ACC112 (cell line): ENCODE measurements around the gene PPFIA1.
"Not testable (repeated sequence)": the region's sequence is repeated elsewhere in the genome, so short reads cannot be mapped to it uniquely, and the experiment has no call there.

Experiments used
- H2AFZ ChIP-seq: fragments of 200-600 bp; sonication (generic); one replicate; pipeline ENCODE4 v1.6.0; 2017; ENCODE audit warnings: antibody characterized with exemption, low read length; ENCODE audit not compliant: unreplicated experiment
- H3K27ac ChIP-seq: fragments of 200-600 bp; sonication (generic); 2 replicates; pipeline ENCODE4 v1.5.1; 2014; ENCODE audit warnings: low read depth, mild to moderate bottlenecking, antibody characterized with exemption, low read length, moderate library complexity
- H3K27me3 ChIP-seq: fragments of 200-600 bp; sonication (generic); 2 replicates; pipeline ENCODE4 v1.6.1; 2014; ENCODE audit warnings: mild to moderate bottlenecking, antibody characterized with exemption, low read length, moderate library complexity, mixed read lengths; ENCODE audit not compliant: insufficient read depth
- H3K36me3 ChIP-seq: fragments of 200-600 bp; sonication (generic); 2 replicates; pipeline ENCODE4 v1.6.1; 2016; ENCODE audit warnings: mild to moderate bottlenecking, antibody characterized with exemption, low read length, moderate library complexity, mixed read lengths; ENCODE audit not compliant: insufficient read depth
- H3K4me1 ChIP-seq: fragments of 200-600 bp; sonication (generic); one replicate; pipeline ENCODE4 v1.6.1; 2016; ENCODE audit warnings: low read length, mixed read lengths; ENCODE audit not compliant: insufficient read depth, unreplicated experiment, control insufficient read depth
- H3K4me3 ChIP-seq: fragments of 200-600 bp; sonication (generic); 2 replicates; pipeline ENCODE4 v1.5.1; 2014; ENCODE audit warnings: mild to moderate bottlenecking, low read depth, low read length
- H3K79me2 ChIP-seq: fragments of 200-600 bp; sonication (generic); one replicate; pipeline ENCODE4 v1.6.0; 2016; ENCODE audit warnings: low read length; ENCODE audit not compliant: control insufficient read depth, unreplicated experiment, insufficient read depth

PPFIA1 gene

GRCh38 chr11:70402685-70403084 lies 132.2 kb downstream of the PPFIA1 start:
- Histone ChIP-seq H2AFZ (no peak overlapping the region), H3K4me1 (peaks cover 21% of the 10 kb centered on the region), H3K27ac (no peak overlapping the region), H3K79me2 (peaks cover 82% of the 10 kb centered on the region), H3K4me3 (no peak overlapping the region), H3K36me3 (peaks cover 14% of the 10 kb centered on the region), H3K27me3 (no peaks in the 10 kb centered on the region)

- Histone ChIP-seq H3K79me2 (peaks cover 67% of the 10 kb centered on the region), H2AFZ (no peak overlapping the region), H3K4me1 (peaks cover 21% of the 10 kb centered on the region), H3K27me3 (no peaks in the 10 kb centered on the region), H3K27ac (no peak overlapping the region), H3K4me3 (no peak overlapping the region), H3K36me3 (peaks cover 26% of the 10 kb centered on the region)
These were observed 133.8 kb downstream of the PPFIA1 start for GRCh38 chr11:70404244-70404643.

GRCh38 chr11:70405679-70406395 lies 135.3 kb downstream of the PPFIA1 start:
- Histone ChIP-seq H3K79me2 (peaks cover 54% of the 10 kb centered on the region), H3K36me3 (peaks cover 34% of the 10 kb centered on the region), H2AFZ (no peak overlapping the region), H3K27ac (no peak overlapping the region), H3K27me3 (no peaks in the 10 kb centered on the region), H3K4me1 (peaks cover 12% of the 10 kb centered on the region), H3K4me3 (no peak overlapping the region)

- peaks cover 10% of the 10 kb centered on the region for H3K4me1 ChIP-seq
- H3K4me3 ChIP-seq: no peak overlapping the region
- peaks cover 41% of the 10 kb centered on the region for H3K79me2 ChIP-seq
- H3K27me3 ChIP-seq: no peaks in the 10 kb centered on the region
- H3K36me3 ChIP-seq: peaks cover 38% of the 10 kb centered on the region
- no peak overlapping the region for H3K27ac ChIP-seq
- no peak overlapping the region for H2AFZ ChIP-seq
These were observed 136.6 kb downstream of the PPFIA1 start for GRCh38 chr11:70407121-70407520.

GRCh38 chr11:70407814-70408213 lies 137.3 kb downstream of the PPFIA1 start:
- Histone ChIP-seq H2AFZ (no peak overlapping the region), H3K4me3 (no peak overlapping the region), H3K36me3 (peaks cover 45% of the 10 kb centered on the region), H3K4me1 (peaks cover 4% of the 10 kb centered on the region), H3K27ac (no peak overlapping the region), H3K79me2 (peaks cover 39% of the 10 kb centered on the region), H3K27me3 (no peaks in the 10 kb centered on the region)

GRCh38 chr11:70408326-70408725 lies 137.8 kb downstream of the PPFIA1 start:
- not testable (repeated sequence) for H3K4me1 ChIP-seq, H3K27me3 ChIP-seq, H2AFZ ChIP-seq, H3K4me3 ChIP-seq, H3K27ac ChIP-seq
- peaks cover 50% of the 10 kb centered on the region for H3K36me3 ChIP-seq
- H3K79me2 ChIP-seq: peaks cover 35% of the 10 kb centered on the region

GRCh38 chr11:70409437-70409836 lies 138.9 kb downstream of the PPFIA1 start:
- Histone ChIP-seq H3K27me3 (no peaks in the 10 kb centered on the region), H3K4me1 (no peaks in the 10 kb centered on the region), H3K4me3 (no peak overlapping the region), H3K36me3 (peaks cover 53% of the 10 kb centered on the region), H2AFZ (no peak overlapping the region), H3K27ac (no peak overlapping the region), H3K79me2 (peaks cover 25% of the 10 kb centered on the region)

GRCh38 chr11:70409871-70410270 lies 139.4 kb downstream of the PPFIA1 start:
- Histone ChIP-seq H3K36me3 (peaks cover 52% of the 10 kb centered on the region), H3K27ac (no peak overlapping the region), H3K27me3 (no peaks in the 10 kb centered on the region), H3K4me3 (no peak overlapping the region), H2AFZ (no peak overlapping the region), H3K79me2 (peaks cover 22% of the 10 kb centered on the region), H3K4me1 (no peaks in the 10 kb centered on the region)

GRCh38 chr11:70410276-70411205 lies 140.1 kb downstream of the PPFIA1 start:
- Histone ChIP-seq H3K79me2 (peaks cover 15% of the 10 kb centered on the region), H2AFZ (no peak overlapping the region), H3K4me3 (no peak overlapping the region), H3K27ac (no peak overlapping the region), H3K4me1 (no peaks in the 10 kb centered on the region), H3K27me3 (no peaks in the 10 kb centered on the region), H3K36me3 (peaks cover 47% of the 10 kb centered on the region)

GRCh38 chr11:70411713-70412452 lies 141.4 kb downstream of the PPFIA1 start:
- no peak overlapping the region for H2AFZ ChIP-seq
- H3K4me1 ChIP-seq: no peaks in the 10 kb centered on the region
- no peak overlapping the region for H3K4me3 ChIP-seq
- no peaks in the 10 kb centered on the region for H3K27me3 ChIP-seq
- H3K27ac ChIP-seq: no peak overlapping the region
- H3K36me3 ChIP-seq: peaks cover 56% of the 10 kb centered on the region
- H3K79me2 ChIP-seq: peaks cover 8% of the 10 kb centered on the region
